ENCODE measurements around the gene AMER2. TPM values are rescaled to one million over a fixed set of nuclear protein-coding genes. Genes with fewer than 3 reads are reported as not detected.

AMER2 gene
- total and polyA plus RNA-seq, 9 of the 15 experiments (the other 6 are each of a cell fraction or from before 2014, with no cell fraction given) = not detected

DNA sequence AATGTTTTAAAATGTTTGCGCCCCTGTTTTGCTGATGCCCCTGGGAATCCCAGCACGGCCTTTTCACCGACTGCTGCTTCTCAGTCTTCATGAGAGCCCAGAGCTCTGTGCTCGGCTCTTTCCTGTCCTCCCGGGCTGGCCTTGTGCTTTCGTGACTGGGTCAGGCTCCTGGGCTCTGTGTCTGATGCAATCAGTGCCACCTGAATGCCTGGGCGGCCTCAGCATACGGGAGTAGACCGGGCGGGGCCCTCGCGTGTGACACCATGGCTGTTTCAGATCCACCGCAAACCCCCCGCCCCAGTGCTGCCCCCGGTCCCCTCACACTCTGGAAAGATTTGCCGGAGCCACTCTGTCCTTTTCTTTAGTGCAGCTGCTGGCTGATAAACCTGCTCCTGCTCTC lies 54.8 kb downstream of the AMER2 start:
- Histone ChIP-seq H3K27ac (ENCODE audit: extremely low read depth, low read depth, low read length) (no peak overlapping the region), H3K4me1 (replicated peaks in 1 of 2; ENCODE audit: control insufficient read depth in 2 of 2, insufficient read depth in 2 of 2, low read length in 2 of 2) (no peaks in the 10 kb centered on the region), H2AFZ (ENCODE audit: low read depth, low read length) (no peak overlapping the region), H3K9me1 (ENCODE audit: control insufficient read depth, insufficient read depth, low read length) (no peaks in the 10 kb centered on the region), H3K4me2 (ENCODE audit: insufficient read depth, low read length) (no peak overlapping the region), H3K36me3 (ENCODE audit: control insufficient read depth, insufficient read depth, low read length) (no peaks in the 10 kb centered on the region), H3K27me3 (ENCODE audit: control insufficient read depth in 2 of 2, insufficient read depth in 2 of 2, low read length in 2 of 2) (peaks cover 2 to 10% of the 10 kb centered on the region in 2 experiments; a peak in 2 of 5 replicates), H3K4me3 (no peak overlapping the region), H3K79me2 (ENCODE audit: control insufficient read depth, insufficient read depth, low read length) (no peaks in the 10 kb centered on the region), H3K9me3 (replicated peaks; ENCODE audit: control insufficient read depth, insufficient read depth, low read depth, low read length) (no peaks in the 10 kb centered on the region), H4K20me1 (replicated peaks; ENCODE audit: control insufficient read depth, insufficient read depth, low read length) (no peaks in the 10 kb centered on the region), H3K9ac (ENCODE audit: insufficient read depth in 1 of 2, low read depth in 2 of 2, low read length in 2 of 2) (no peak overlapping the region)
- no TSS peak for BruUV-seq (replicated peaks)
- 0% methylated on average over 2 of the region's 16 CpGs for WGBS (ENCODE audit: insufficient coverage, low coverage, missing lambda C conversion rate)
- no peak for DNase-seq (ENCODE audit: extremely low read depth in 1 of 4, low spot score in 3 of 4)
- CTCF ChIA-PET (ENCODE audit: low intra/inter-chr PET ratio) = no interaction called here
- POLR2A ChIA-PET = no interaction called here
- no peak for ATAC-seq
- in situ Hi-C loops (cut with MboI) = loop anchor here (10.0 kb wide), 1 partner anchor 113 kb away; no protein-coding TSS in a partner anchor
- TF ChIP-seq NBN (IDR thresholded peaks at IDR 0.05; ENCODE audit: low read depth) = no peak
- no peak for TF ChIP-seq CBFB (CRISPR knock-in tag; IDR thresholded peaks at IDR 0.05)
- TF ChIP-seq, protein P1, sequence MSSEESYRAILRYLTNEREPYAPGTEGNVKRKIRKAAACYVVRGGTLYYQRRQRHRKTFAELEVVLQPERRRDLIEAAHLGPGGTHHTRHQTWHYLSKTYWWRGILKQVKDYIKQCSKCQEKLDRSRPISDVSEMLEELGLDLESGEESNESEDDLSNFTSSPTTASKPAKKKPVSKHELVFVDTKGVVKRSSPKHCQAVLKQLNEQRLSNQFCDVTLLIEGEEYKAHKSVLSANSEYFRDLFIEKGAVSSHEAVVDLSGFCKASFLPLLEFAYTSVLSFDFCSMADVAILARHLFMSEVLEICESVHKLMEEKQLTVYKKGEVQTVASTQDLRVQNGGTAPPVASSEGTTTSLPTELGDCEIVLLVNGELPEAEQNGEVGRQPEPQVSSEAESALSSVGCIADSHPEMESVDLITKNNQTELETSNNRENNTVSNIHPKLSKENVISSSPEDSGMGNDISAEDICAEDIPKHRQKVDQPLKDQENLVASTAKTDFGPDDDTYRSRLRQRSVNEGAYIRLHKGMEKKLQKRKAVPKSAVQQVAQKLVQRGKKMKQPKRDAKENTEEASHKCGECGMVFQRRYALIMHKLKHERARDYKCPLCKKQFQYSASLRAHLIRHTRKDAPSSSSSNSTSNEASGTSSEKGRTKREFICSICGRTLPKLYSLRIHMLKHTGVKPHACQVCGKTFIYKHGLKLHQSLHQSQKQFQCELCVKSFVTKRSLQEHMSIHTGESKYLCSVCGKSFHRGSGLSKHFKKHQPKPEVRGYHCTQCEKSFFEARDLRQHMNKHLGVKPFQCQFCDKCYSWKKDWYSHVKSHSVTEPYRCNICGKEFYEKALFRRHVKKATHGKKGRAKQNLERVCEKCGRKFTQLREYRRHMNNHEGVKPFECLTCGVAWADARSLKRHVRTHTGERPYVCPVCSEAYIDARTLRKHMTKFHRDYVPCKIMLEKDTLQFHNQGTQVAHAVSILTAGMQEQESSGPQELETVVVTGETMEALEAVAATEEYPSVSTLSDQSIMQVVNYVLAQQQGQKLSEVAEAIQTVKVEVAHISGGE (CRISPR knock-in tag; IDR thresholded peaks at IDR 0.05) = peak in 1 of 3 experiments; percentile 58; a peak in 1 of 6 replicates
- intact Hi-C loops (cut with micrococcal nuclease) = loop anchor here (10.0 kb wide), 1 partner anchor 53 kb away; no protein-coding TSS in a partner anchor
- no peak for FAIRE-seq

Data from K562 (cell line).